Mesenchymal stem cell (in vitro differentiated cells and primary cell): ENCODE measurements around the gene ATP9B.

Experiments used
- DNase-seq: peaks from one replicate; pipeline ENCODE4 v3.0.0-alpha.2; 2013
- H2AFZ ChIP-seq: one replicate; pipeline ENCODE4 v1.6.1; 2013; ENCODE audit warnings: low read depth, mild to moderate bottlenecking, control low read depth, inconsistent platforms, low read length, moderate library complexity
- H2AK5ac ChIP-seq: 2 replicates; pipeline ENCODE4 v1.6.1; 2013; ENCODE audit warnings: low read length, moderate library complexity, mild to moderate bottlenecking, inconsistent platforms; ENCODE audit not compliant: severe bottlenecking
- H2BK120ac ChIP-seq: one replicate; pipeline ENCODE4 v1.6.1; 2013; ENCODE audit warnings: low read depth, mild to moderate bottlenecking, inconsistent platforms, low read length, moderate library complexity
- H2BK12ac ChIP-seq, 2 experiments: one replicate each; pipeline ENCODE4 v1.6.1; 2013; ENCODE audit warnings: inconsistent platforms in 2 of 2, low read length in 2 of 2, mild to moderate bottlenecking in 2 of 2, moderate library complexity in 2 of 2, control low read depth in 1 of 2
- H2BK15ac ChIP-seq: one replicate; pipeline ENCODE4 v1.6.1; 2013; ENCODE audit warnings: mild to moderate bottlenecking, low read depth, inconsistent platforms; ENCODE audit not compliant: poor library complexity, severe bottlenecking
- H2BK5ac ChIP-seq: 2 replicates; pipeline ENCODE4 v1.6.1; 2013; ENCODE audit warnings: low read depth, mild to moderate bottlenecking, low read length, control low read depth, inconsistent platforms; ENCODE audit not compliant: poor library complexity, severe bottlenecking
- H3K14ac ChIP-seq, 2 experiments: one replicate each; pipeline ENCODE4 v1.6.1; 2013; ENCODE audit warnings: inconsistent platforms in 2 of 2, low read length in 2 of 2, control low read depth in 1 of 2, mild to moderate bottlenecking in 1 of 2, moderate library complexity in 1 of 2
- H3K18ac ChIP-seq, 2 experiments: one replicate each; pipeline ENCODE4 v1.6.1; 2013; ENCODE audit warnings: inconsistent platforms in 2 of 2, low read length in 2 of 2, control low read depth in 1 of 2, low read depth in 1 of 2, mild to moderate bottlenecking in 1 of 2
- H3K23ac ChIP-seq, 2 experiments: one replicate each; pipeline ENCODE4 v1.6.1; 2013; ENCODE audit warnings: inconsistent platforms in 2 of 2, low read length in 2 of 2, mild to moderate bottlenecking in 2 of 2, moderate library complexity in 2 of 2, control low read depth in 1 of 2
- H3K27ac ChIP-seq: 2 replicates; pipeline ENCODE4 v1.5.1; 2013; ENCODE audit warnings: mild to moderate bottlenecking, moderate library complexity, low read length, control low read depth, inconsistent platforms; ENCODE audit not compliant: poor library complexity, severe bottlenecking
- H3K27me3 ChIP-seq, 2 experiments: 2 replicates each; pipeline versions ENCODE4 v1.6.1 to v1.7.0; 2013; ENCODE audit warnings: low read length in 2 of 2, mild to moderate bottlenecking in 2 of 2, moderate library complexity in 2 of 2, control low read depth in 1 of 2, inconsistent platforms in 1 of 2; ENCODE audit not compliant: control insufficient read depth in 1 of 2, insufficient read depth in 1 of 2
- H3K36me3 ChIP-seq, 2 experiments: 2 replicates each; pipeline versions ENCODE4 v1.6.1 to v1.7.0; 2013; ENCODE audit warnings: low read length in 2 of 2, control low read depth in 1 of 2, inconsistent platforms in 1 of 2, low read depth in 1 of 2, mild to moderate bottlenecking in 1 of 2; ENCODE audit not compliant: insufficient read depth in 2 of 2, control insufficient read depth in 1 of 2
- H3K4ac ChIP-seq, 2 experiments: one replicate each; pipeline ENCODE4 v1.6.1; 2013; ENCODE audit warnings: inconsistent platforms in 2 of 2, low read length in 2 of 2, mild to moderate bottlenecking in 2 of 2, moderate library complexity in 2 of 2, control low read depth in 1 of 2, low read depth in 1 of 2
- H3K4me1 ChIP-seq: 2 replicates; pipeline ENCODE4 v1.6.1; 2013; ENCODE audit warnings: low read depth, low read length, control low read depth; ENCODE audit not compliant: control insufficient read depth, insufficient read depth
- H3K4me2 ChIP-seq: 2 replicates; pipeline ENCODE4 v1.6.1; 2013; ENCODE audit warnings: low read length, mild to moderate bottlenecking, inconsistent platforms; ENCODE audit not compliant: poor library complexity, severe bottlenecking
- H3K4me3 ChIP-seq, 2 experiments: 2 replicates each; pipeline versions ENCODE4 v1.5.1 to v1.7.0; 2013; ENCODE audit warnings: low read length in 2 of 2, mild to moderate bottlenecking in 2 of 2, control low read depth in 1 of 2, low read depth in 1 of 2; ENCODE audit not compliant: insufficient read depth in 1 of 2
- H3K79me1 ChIP-seq: replicated peaks from 2 replicates; pipeline ENCODE4 v1.6.1; 2013; ENCODE audit warnings: mild to moderate bottlenecking, control low read depth, low read length, inconsistent platforms; ENCODE audit not compliant: poor library complexity, severe bottlenecking
- H3K9ac ChIP-seq: 2 replicates; pipeline ENCODE4 v1.7.0; 2013; ENCODE audit warnings: mild to moderate bottlenecking, low read length, moderate library complexity
- H3K9me3 ChIP-seq: 2 replicates; pipeline ENCODE4 v1.7.0; 2013; ENCODE audit warnings: mild to moderate bottlenecking, low read length; ENCODE audit not compliant: control insufficient read depth
- H4K8ac ChIP-seq: one replicate; pipeline ENCODE4 v1.6.1; 2013; ENCODE audit warnings: inconsistent platforms, mild to moderate bottlenecking, low read length, moderate library complexity
- H4K91ac ChIP-seq: one replicate; pipeline ENCODE4 v1.6.1; 2013; ENCODE audit warnings: mild to moderate bottlenecking, low read length, inconsistent platforms
- WGBS: methylation state at CpG from one replicate; pipeline ENCODE4 v1.1.7; 2013; ENCODE audit warnings: mixed read lengths; 5-methylcytosine and 5-hydroxymethylcytosine counted together

Gene ATP9B

GRCh38 chr18:79397830-79398761 is 328.9 kb downstream of the ATP9B start:
- H3K79me1 ChIP-seq = peaks cover 2% of the 10 kb centered on the region
- no peak overlapping the region for H2BK5ac ChIP-seq
- H3K4me3 ChIP-seq = no peak overlapping the region
- H2AFZ ChIP-seq = no peak overlapping the region
- H3K4me2 ChIP-seq = no peak overlapping the region
- no peak overlapping the region for H3K9ac ChIP-seq
- H3K14ac ChIP-seq = no peak overlapping the region
- WGBS = 77% methylated on average over 38 of the region's 38 CpGs
- peak overlapping the region in 1 of 2 experiments; percentile 26 for H3K4ac ChIP-seq
- DNase-seq = no peak
- peaks cover 1 to 46% of the 10 kb centered on the region in 2 experiments for H3K27me3 ChIP-seq
- no peak overlapping the region for H2BK12ac ChIP-seq
- no peak overlapping the region for H4K91ac ChIP-seq
- H3K9me3 ChIP-seq = no peaks in the 10 kb centered on the region
- no peak overlapping the region for H3K27ac ChIP-seq
- H2AK5ac ChIP-seq = no peak overlapping the region
- peaks cover 33% of the 10 kb centered on the region for H3K4me1 ChIP-seq
- no peak overlapping the region for H2BK120ac ChIP-seq
- no peak overlapping the region for H2BK15ac ChIP-seq
- peak overlapping the region in 1 of 2 experiments; percentile 72 for H3K23ac ChIP-seq
- H3K18ac ChIP-seq = peak overlapping the region in 1 of 2 experiments; percentile 21
- peaks cover 0 to 9% of the 10 kb centered on the region in 2 experiments for H3K36me3 ChIP-seq
- no peak overlapping the region for H4K8ac ChIP-seq

- peak overlapping the region; percentile 68 for H3K9ac ChIP-seq
- no peak overlapping the region for H3K27ac ChIP-seq
- H3K27me3 ChIP-seq = peaks cover 0 to 56% of the 10 kb centered on the region in 2 experiments
- peak overlapping the region; percentile 71 to 86 for H3K18ac ChIP-seq
- WGBS = 5% methylated on average over 62 of the region's 79 CpGs
- H2BK5ac ChIP-seq = no peak overlapping the region
- H3K4me3 ChIP-seq = peak overlapping the region; percentile 49 to 59
- peak overlapping the region; percentile 17 to 51 for H3K4ac ChIP-seq
- peak overlapping the region in 1 of 2 experiments; percentile 77 for H2BK12ac ChIP-seq
- no peaks in the 10 kb centered on the region for H3K9me3 ChIP-seq
- no peak overlapping the region for H2AK5ac ChIP-seq
- peaks cover 34% of the 10 kb centered on the region for H3K4me1 ChIP-seq
- H3K36me3 ChIP-seq = peaks cover 0 to 13% of the 10 kb centered on the region in 2 experiments
- H3K23ac ChIP-seq = peak overlapping the region in 1 of 2 experiments; percentile 89
- peak overlapping the region; percentile 85 for H2BK120ac ChIP-seq
- H2AFZ ChIP-seq = no peak overlapping the region
- no peak for DNase-seq
- peak overlapping the region; percentile 96 for H2BK15ac ChIP-seq
- peak overlapping the region; percentile 75 for H4K91ac ChIP-seq
- peak overlapping the region; percentile 64 for H3K4me2 ChIP-seq
- peaks cover 3% of the 10 kb centered on the region for H3K79me1 ChIP-seq
- no peak overlapping the region for H3K14ac ChIP-seq
- H4K8ac ChIP-seq = peak overlapping the region; percentile 93
Observed at GRCh38 chr18:79399275-79400081, 330.3 kb downstream of the ATP9B start.

GRCh38 chr18:79400091-79400590 is 330.9 kb downstream of the ATP9B start:
- H3K27ac ChIP-seq = no peak overlapping the region
- H3K4ac ChIP-seq = peak overlapping the region in 1 of 2 experiments; percentile 45
- H2BK120ac ChIP-seq = peak overlapping the region; percentile 85
- H3K79me1 ChIP-seq = peaks cover 5% of the 10 kb centered on the region
- DNase-seq = no peak
- H2BK15ac ChIP-seq = peak overlapping the region; percentile 96
- peak overlapping the region; percentile 91 for H3K4me2 ChIP-seq
- H3K14ac ChIP-seq = no peak overlapping the region
- H2AK5ac ChIP-seq = no peak overlapping the region
- peak overlapping the region; percentile 68 for H3K9ac ChIP-seq
- H3K4me1 ChIP-seq = peaks cover 32% of the 10 kb centered on the region
- H2BK12ac ChIP-seq = no peak overlapping the region
- H3K27me3 ChIP-seq = peaks cover 0 to 54% of the 10 kb centered on the region in 2 experiments
- H3K4me3 ChIP-seq = peak overlapping the region; percentile 61 to 68
- H4K8ac ChIP-seq = peak overlapping the region; percentile 51
- no peak overlapping the region for H3K23ac ChIP-seq
- WGBS = 0% methylated on average over 16 of the region's 71 CpGs
- peak overlapping the region; percentile 35 for H4K91ac ChIP-seq
- H2AFZ ChIP-seq = no peak overlapping the region
- no peaks in the 10 kb centered on the region for H3K9me3 ChIP-seq
- no peak overlapping the region for H2BK5ac ChIP-seq
- peak overlapping the region; percentile 68 to 78 for H3K18ac ChIP-seq
- peaks cover 0 to 14% of the 10 kb centered on the region in 2 experiments for H3K36me3 ChIP-seq
